ENCODE measurements around the gene JMJD7.

The JMJD7 gene

DNA sequence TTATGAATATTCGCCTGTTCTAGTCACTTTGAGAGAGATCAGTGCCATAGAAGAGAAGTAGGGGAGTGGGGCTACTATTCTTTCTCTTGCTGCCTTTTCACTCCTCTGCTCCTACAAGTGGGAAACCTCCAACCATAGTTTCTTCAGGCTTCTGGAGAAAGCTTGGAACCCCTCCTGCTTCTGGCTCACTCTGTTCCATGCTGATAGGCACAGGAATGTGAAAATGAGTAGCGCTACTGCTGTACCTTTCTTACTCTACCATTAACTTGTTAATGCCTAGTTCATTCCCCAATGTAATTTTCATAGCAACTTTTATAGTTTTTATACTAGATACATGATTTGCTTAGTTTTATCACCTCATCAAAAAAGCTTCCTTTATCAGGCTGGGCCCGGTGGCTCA, 26.7 kb upstream of the JMJD7 start:
- no peak for DNase-seq

DNA sequence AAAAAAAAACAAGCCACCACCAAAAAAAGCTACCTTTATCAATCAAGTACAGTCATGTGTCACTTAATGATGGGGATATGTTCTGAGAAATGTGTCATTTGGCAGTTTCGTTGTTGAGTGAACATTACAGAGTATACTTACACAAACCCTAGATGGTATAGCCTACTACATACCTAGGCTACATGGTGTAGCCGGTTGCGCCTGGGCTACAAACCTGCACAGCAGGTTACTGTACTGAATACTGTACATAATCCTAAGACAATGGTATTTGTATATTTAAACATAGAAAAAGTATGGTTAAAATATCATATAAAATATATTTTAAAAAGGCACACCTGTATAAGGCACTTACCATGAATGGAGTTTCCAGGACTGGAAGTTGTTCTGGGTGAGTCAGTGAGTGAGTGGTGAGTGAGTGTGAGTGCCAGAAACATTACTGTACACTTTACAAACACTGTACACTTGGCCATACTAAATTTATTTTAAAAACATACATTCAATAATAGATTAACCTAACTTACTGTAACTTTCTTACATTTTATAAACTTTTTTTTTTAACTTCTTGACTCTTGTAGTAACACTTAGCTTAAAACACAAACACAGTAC, 25.9 kb upstream of the JMJD7 start:
- DNase-seq = no peak

DNA sequence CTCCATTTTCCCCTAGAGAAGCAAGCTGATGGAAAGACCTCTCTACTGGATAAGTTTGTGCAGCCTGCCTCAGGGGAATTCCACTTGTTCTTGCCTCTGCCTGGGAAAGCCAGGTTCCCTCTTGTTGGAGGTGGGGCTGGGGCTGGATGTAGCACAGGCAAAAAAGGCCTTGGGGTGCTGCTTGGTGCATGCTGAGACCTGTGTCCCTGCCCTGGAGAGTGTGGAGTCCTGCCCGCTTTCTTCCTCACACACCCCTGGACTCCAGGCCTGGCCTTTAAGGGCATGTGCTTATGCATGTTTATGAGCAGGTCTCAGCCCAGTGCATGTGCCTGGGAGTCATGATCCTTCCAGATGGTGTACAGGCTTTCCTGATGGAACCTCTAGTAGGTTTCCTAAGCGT, 23.5 kb upstream of the JMJD7 start:
- no peak for DNase-seq

DNA sequence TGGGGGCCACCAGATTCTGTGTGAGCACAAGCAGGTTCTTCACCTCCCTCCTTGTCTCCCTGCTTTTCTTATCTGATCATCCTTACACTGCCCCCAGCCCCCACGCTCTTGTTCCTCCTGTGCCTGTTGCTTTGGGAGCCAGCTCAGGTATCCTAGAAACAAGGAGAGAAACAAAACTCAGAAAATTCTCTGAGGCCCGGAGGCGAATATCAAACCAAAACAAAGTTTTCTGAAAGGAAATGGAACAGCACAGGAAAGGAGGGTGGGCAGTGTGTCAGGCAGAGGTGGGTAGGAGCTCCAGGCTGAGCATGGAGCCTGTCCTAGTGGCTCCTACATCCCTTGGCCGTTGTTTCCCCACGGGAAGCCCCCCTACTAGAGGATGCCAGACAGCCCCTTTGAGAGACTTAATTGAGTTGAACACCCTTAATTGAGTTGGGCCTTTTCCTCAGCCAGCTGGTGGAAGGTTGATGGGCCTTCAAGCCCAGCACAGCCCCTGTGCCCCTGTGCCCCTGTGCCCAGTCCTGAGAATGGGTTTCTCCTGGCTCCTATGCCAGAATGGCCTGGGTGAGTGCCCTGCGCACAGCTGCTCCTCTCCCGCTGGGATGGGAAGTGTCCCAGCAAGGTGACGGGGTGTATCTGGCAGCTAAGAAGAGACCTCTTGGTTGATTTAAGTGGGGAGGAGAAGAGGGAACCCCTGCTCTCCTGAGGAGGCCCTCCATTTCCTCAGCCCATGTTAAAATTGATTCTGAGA, 22.8 kb upstream of the JMJD7 start:
- no peak for DNase-seq

DNA sequence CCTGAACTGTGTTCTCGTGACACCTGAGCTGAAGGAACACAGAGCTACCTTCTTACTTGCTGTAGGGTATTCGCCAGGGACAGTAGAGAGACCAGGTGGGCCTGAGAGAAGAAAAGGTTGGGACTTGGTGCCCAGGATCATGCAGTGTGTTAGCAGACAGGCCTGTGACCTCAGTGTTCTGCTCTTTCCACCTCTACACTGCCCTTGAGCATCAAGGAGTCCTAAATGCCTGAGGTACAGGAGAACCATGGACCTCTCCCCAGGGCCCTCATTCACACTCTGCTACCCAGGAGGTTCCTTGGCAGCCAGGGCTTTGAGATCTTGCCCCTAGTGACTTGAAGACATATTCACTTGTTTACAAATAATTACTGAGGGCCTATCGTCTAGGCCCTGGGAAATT, 22.2 kb upstream of the JMJD7 start:
- DNase-seq = no peak

DNA sequence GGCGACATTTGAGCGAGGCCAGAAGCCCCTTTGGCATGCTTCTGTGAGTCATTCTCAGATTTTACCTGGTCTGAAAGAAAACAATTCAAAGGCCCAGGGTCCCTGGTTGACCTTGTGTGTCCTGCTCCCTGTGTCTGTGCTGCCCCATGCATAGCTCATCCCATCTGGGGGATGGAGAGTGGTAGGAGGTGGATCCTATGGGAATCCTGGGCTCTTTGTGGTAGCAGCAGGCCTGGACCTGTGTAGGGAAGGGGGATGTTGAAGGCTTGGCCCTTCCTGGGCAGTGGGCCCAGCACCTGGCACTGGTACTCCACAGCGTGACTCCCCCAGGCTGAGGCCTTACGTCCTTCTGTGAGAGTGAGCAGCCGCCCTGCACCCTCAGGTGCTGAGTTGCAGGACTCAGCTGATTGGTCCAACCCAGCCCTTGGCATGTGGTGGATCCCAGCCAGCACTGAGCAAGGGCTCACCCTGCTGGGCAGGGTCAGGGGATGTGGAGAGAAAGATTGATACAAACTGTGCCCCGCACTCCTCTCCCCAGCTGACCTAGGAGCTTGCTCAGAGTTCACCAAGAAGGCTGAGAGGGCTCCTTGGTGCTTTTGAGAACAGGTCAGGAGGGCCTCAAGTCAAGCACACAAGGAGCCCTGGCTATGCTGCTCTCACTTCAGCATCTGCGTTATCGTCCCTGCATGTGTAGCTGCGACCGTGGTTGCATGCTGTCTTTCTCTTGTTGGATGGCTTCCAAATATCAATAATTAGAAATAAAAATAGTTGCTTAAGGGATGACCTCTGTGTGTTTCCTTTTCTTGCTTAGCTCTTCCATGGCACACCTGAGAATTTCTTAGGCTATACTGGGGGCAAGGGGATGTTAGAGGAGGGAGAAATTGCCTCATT, 21.4 kb upstream of the JMJD7 start:
- DNase-seq = no peak

DNA sequence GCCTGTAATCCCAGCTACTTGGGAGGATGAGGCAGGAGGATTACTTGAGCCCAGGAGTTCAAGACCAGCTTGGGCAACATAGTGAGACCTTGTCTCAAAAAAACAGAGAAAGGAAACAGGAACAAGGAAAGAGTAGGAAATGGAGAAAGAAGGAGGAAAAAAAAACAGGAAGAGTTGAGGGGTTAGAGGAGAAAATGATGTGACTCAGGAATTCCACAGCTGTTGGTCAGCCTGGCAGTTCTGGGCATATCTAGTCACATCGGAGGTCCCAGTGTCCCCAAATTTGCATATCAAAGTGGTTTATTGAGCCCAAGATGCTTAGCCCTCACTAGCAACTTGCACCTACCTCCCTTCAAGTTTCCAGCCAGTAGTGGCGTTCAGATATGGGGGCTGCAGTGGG, 18.8 kb upstream of the JMJD7 start:
- no peak for DNase-seq

DNA sequence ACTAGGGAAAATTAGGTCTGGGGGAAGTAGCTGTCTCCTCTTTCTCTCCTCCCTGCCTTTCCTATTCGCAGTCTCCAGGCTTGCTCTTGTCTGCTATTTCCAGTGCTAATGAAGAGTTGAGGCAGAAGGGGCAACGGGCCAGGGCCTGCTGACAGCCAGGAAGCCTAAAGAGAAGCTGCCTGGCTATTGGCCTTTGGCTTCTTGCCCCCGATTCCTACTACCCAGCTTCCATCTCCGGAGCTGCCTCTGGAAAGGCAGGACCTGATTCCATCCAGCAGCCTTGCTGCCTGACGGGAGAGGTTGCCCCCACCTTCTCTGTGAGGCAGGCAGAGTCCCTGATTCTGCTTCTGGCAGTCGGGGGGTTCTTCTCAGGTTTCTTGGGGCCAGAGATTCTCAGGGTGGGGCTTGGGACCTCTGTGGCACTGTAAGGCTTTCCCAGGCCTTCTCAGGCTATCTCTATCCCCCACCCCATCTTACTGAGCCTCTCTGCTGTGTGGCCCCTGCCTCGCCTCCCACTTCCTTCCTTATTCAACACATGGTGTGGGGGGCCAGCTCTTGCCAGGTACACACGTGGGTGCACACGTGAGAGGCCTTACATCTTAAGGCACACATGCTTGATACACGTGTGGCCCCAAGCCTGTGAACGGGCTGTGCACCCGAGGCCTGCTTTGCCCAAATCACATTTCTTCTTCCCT, 18.2 kb upstream of the JMJD7 start:
- no peak for DNase-seq

DNA sequence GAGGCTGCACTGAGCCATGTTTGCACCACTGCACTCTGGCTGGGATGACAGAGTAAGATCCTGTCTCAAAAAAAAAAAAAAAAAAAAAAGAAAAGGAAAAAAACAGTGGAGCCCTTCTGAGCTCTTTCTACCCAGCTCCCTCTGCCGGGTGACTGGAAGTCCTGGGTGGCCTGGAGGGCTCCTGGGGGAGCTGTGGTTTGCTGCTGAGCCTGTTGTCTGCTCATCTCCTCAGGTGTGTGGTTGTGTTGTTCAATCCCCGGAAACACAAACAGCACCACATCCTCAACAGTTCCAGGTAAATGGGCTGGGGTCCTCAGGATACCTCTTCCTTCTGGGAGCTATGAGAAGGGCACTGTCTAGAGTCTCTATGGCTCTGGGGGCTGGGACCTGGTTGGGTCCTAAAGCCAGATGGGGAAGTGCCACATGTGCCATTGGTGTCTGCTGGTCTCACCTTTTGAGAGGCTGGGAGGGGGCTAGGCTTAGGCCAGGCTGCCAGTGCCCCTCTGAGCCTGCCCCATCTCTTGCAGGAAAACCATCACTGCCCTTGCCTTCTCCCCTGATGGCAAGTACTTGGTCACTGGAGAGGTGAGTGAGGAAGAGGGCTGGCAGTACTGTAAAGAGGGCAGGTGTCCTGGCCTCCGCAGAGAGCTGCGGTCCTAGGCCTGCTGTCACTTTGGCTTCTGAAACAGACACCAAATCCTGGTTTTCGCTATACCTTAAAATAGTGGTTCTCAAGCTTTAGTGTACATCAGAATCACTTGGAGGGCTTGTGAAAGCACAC, 17.1 kb upstream of the JMJD7 start:
- DNase-seq = no peak

DNA sequence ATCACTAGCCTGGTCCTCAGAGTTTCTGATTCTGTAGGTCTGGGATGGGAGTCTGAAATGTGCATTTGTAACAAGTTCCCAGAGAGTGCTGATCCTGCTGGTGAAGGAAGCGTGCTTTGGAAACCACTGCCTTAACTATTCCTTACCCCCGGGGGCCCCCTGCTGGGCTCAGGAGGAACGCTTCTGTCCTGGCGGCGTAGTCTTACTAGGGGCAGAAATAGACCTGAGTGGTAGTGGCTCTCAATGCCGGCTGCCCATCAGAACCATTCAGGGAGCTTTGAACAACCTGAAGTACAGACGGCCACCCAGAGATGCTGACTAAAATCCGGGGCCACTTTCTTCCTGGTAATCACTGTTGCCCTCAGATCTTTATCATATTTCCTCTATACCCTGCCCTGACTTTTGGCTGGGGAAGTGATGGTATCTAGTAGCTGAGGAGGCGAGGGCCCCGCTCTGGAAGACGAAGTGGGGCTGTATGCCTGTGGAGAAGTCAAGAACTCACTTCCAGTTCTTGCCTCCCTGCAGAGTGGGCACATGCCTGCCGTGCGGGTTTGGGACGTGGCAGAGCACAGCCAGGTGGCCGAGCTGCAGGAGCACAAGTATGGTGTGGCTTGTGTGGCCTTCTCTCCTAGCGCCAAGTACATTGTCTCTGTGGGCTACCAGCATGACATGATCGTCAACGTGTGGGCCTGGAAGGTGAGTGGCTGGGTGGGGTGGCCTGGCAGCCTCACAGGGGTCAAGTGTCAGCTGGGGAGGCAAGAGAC, 16.3 kb upstream of the JMJD7 start:
- peak; percentile 76 to 80 for DNase-seq

DNA sequence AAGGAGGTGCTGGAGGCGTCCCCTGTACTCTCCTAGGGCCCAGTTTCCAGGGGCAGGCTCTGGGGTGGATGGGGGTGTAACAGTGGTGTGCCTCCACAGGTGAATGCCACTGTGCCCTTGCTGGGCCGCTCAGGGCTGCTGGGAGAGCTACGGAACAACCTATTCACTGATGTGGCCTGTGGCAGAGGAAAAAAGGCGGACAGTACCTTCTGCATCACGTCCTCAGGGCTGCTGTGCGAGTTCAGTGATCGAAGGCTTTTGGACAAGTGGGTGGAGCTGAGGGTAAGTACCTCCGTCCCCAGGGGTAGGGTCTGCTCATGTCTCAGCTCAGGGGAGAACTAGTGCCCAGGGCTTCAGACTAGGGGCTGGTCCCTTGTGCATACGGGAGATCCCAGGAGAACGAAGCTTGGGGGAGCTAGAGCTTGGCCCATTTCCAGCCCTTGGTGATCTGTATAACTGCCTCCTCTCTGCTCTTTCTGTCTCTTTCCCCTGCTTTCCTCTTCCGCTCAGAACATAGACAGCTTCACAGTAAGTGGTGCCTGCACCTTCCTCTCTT, 15.0 kb upstream of the JMJD7 start:
- no peak for DNase-seq

DNA sequence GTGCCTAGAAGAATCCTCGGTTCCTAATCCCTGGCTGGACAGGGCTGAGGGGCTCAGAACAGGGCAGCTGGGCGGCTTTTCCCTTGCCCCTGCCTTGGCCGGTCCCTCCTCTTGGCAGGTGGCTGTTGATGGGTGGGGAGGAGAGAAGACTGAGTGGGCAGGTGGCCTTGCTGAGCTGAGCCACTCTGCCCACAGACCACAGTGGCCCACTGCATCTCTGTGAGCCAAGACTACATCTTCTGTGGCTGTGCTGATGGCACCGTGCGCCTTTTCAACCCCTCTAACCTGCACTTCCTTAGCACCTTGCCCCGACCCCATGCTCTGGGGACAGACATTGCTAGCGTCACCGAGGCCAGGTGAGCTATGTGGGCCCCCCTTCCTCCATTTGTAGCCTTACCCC, 14.5 kb upstream of the JMJD7 start:
- DNase-seq = no peak

DNA sequence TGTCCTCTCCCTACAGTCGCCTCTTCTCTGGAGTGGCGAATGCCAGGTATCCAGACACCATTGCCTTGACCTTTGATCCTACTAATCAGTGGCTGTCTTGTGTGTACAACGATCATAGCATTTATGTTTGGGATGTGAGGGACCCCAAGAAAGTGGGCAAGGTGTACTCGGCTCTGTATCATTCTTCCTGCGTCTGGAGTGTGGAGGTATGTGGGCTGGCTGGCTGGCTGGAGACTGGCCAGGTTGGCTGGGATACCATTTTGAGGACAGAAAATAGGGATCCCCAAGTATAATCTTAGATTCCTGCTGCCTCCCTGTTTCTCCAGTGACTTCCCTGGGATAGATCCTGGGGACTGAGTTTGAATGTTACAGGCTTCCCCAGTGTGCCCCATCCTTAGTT, 13.4 kb upstream of the JMJD7 start:
- no peak for DNase-seq

DNA sequence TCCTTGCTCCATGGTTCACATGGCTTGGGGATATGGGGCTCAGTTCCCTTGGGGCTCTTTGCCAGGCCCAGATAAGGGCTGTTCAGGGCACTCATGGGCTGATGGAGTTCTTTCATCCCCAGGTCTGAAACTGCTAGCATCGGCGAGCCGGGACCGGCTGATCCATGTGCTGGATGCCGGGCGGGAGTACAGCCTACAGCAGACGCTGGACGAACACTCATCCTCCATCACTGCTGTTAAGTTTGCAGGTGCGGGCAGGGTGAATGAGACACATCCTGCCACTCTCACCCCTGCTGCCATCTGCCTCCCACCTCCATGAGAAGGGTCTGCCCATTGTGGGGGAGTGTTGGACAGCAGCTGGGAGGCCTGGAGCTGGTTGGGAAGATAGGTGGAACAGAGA, 11.1 kb upstream of the JMJD7 start:
- DNase-seq = no peak

DNA sequence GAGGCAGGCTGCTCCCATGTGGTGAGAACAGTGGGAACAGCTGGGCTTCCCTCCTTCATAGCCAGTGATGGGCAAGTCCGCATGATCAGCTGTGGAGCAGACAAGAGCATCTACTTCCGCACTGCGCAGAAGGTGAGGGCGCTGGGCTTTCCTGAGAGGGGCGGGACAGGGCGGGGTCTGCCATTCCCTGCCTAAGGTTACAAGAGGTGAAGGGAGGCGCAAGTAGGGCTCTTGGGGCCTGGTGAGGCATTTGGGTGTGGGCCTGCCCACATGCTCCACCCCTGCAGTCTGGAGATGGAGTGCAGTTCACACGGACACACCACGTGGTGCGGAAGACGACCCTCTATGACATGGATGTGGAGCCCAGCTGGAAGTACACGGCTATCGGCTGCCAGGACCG, 10.6 kb upstream of the JMJD7 start:
- no peak for DNase-seq

DNA sequence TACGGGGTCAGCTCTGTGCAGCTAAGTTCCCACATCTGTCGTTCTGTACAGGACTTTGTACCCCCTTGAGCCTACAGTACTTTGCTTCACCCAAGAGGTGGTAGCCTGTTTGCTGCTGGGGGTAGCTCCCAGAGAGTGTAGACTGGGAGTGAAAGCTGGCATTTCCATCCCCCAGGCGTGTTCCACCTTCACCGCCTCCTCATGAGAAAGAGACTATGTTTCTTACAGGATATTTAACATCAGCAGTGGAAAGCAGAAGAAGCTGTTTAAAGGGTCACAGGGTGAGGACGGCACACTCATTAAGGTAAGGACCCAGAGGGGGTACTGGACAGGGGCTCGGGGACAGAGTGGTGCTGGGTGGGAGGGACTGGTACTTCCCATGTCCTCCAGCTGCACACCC, 10.1 kb upstream of the JMJD7 start:
- DNase-seq = no peak

DNA sequence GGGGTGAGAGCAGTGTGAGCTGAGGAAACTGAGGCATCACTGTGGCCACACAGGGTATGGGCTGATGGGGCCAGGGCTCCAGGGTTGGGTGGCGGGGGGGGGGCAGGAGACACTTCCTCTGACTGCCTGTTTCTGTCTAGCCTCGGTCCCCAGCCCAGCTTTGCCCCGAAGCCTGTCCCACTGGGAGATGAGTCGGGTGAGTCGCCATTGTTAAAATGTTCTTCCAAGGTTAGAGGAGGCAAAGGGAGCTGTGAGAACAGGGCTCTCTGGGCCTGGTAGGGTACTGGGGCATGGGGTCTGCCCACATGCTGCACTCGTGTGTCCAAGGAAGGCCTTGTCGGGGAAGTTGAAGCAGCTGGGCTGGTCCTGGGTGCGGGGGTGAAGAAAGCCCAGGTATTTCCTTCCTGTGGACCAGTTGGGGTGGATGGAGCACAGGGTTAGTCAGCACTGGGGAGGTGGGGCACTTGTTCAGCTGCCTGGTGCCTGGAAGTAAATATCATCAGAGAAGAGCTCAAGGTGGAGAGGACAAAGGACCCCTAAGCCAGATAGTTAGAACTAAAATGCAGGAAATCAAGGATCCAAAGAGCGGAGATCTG, 8.3 kb upstream of the JMJD7 start:
- no peak for DNase-seq

DNA sequence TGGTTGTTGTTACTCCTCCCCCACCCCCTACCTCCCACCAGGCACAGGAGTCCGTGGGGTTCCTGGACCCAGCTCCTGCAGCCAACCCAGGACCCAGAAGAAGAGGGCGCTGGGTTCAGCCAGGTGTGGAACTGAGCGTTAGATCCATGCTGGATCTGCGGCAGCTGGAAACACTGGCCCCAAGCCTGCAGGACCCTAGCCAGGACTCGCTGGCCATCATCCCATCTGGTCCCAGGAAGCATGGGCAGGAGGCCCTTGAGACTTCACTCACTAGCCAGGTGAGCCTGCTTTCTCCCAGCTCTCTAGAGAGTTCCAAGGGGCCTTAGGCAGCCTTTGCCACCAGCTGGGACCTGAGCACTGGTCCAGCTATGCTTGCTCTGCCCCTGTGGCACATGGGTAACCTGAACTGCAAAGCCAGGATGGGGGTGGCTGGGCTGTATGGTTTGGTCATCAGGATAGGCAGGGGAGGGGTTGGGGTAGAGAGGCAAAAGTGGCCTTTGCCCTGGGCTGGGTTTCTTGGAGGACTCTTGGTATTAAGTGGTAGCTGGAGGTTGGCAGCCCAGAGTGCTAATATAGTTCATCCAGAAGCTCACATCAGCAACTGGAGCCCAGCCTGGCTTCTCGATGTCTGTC, 7.0 kb upstream of the JMJD7 start:
- DNase-seq = no peak

DNA sequence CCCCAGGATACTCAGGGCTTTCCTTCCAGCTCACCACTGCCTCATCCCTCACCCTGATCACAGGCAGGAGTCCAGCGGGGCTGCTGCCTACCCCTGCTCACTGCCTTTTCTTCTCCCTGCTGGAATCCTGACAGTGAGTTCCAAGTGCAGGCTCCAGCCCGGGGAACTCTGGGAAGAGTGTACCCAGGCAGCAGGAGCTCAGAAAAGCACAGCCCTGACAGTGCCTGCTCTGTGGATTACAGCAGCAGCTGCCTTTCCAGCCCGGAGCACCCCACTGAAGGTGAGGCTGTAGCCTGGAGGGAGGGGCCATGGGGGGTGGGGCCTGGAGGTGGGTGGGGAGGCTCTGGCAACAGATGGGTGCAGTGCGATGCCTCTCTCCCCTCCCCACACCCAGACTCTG, 6.1 kb upstream of the JMJD7 start:
- no peak for DNase-seq

DNA sequence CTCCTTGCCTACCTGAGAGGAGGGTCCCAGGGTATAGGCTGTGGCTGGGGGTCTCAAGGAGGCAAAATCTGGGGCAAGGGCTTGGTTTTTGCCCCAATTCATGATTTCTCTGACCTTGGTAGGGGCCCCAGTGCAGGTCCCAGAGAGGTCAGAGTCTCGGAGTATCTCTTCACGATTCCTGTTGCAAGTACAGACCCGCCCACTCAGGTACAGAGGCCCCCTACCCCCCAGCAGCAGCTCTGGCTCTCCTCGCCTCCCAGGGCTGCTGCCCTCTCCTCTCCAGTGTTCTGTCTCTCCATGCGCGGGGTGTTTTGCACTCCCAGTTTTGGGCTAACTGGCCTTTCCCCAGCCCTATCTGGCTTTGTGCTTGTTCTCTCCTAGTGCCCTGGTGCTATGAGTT, 5.4 kb upstream of the JMJD7 start:
- DNase-seq = no peak

DNA sequence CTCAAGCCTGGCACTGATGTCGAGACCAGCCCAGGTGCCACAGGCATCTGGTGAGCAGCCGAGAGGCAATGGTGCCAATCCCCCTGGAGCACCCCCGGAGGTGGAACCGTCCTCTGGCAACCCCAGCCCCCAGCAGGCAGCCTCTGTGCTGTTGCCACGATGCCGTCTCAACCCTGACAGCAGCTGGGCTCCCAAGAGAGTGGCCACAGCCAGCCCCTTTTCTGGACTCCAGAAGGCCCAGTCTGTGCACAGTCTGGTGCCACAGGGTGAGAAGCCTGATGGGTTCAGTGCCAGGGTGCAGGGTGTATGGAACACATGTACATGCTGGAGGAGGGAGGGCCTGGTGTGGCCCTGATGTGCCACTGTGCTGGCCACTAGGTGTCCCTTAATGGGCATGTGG, 4.9 kb upstream of the JMJD7 start:
- no peak for DNase-seq

All from CD4-positive, alpha-beta T cell treated with Interleukin-4 for 1 hour (primary cell).